Kidney epithelial cell (primary cell): ENCODE results near the gene PSD4. TPM values are rescaled to one million over a fixed set of nuclear protein-coding genes. Genes with fewer than 3 reads are reported as not detected.

Source experiments
- DNase-seq: peaks from one replicate; pipeline ENCODE4 v3.0.0-alpha.2; 2010; ENCODE audit warnings: low read depth
- H3K27me3 ChIP-seq: 2 replicates; pipeline ENCODE4 v1.6.0; 2011; ENCODE audit warnings: low read length; ENCODE audit not compliant: control insufficient read depth, insufficient read depth
- H3K36me3 ChIP-seq: 2 replicates; pipeline ENCODE4 v1.5.1; 2011; ENCODE audit warnings: low read length; ENCODE audit not compliant: control insufficient read depth, insufficient read depth
- H3K4me3 ChIP-seq: 2 replicates; pipeline ENCODE4 v1.5.1; 2011; ENCODE audit warnings: low read depth, mild to moderate bottlenecking, control low read depth, low read length
- total RNA-seq: library from RNA; depleted of rRNA; stranded (reverse); fragments of >200 nt; gene quantifications from 2 replicates; pipeline ENCODE4 v1.2.3, GENCODE V29; 2015
- TF ChIP-seq, protein P1 (sequence below): IDR thresholded peaks from 2 replicates; pipeline ENCODE4 v1.5.1; 2011; ENCODE audit warnings: mild to moderate bottlenecking, moderate library complexity, low read length, control low read depth, inconsistent platforms; ENCODE audit not compliant: insufficient read depth, poor library complexity, severe bottlenecking

PSD4 gene
- total RNA-seq, 1 donor from 2014 or later, result 13.9 TPM

DNA sequence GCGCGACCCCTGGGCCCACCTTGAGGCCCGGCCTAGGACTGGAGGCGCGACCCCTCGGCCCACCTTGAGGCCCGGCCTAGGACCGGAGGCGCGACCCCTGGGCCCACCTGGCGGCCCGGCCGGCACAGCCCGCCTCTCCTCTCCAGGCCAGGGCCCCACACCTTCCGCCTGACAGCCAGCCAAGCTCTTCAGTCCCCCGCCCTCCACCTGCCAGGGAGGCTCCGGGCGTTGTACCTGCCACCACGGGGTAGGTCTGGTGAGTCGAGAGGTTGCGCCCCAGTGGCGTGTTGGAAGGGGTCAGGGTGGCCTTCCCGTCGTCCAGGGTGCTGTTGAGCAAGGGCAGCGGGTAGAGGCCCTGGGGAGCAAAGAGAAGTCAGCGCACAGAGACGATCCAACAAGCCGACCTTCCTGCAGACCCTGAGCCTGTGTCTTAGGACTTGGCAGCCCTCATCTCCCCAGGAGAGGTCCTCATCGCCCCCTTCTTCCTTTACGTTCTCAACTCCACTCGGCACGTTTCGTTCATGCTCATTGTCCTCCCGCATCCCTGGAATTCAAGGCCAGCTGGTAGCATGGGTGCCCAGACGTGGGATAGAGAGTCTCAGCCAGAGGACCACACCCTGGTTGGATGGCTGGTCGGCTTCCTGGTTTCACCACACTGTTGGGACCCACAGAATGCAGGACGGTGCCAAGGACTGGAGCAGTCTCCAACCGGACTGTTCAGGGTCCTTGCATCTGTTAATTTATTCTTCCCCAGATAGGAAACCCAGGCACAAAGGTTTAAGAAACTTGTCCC, 62.8 kb downstream of the PSD4 start:
- Histone ChIP-seq H3K27me3 (no peaks in the 10 kb centered on the region), H3K36me3 (peaks cover 17% of the 10 kb centered on the region), H3K4me3 (no peak overlapping the region)
- TF ChIP-seq, protein P1, sequence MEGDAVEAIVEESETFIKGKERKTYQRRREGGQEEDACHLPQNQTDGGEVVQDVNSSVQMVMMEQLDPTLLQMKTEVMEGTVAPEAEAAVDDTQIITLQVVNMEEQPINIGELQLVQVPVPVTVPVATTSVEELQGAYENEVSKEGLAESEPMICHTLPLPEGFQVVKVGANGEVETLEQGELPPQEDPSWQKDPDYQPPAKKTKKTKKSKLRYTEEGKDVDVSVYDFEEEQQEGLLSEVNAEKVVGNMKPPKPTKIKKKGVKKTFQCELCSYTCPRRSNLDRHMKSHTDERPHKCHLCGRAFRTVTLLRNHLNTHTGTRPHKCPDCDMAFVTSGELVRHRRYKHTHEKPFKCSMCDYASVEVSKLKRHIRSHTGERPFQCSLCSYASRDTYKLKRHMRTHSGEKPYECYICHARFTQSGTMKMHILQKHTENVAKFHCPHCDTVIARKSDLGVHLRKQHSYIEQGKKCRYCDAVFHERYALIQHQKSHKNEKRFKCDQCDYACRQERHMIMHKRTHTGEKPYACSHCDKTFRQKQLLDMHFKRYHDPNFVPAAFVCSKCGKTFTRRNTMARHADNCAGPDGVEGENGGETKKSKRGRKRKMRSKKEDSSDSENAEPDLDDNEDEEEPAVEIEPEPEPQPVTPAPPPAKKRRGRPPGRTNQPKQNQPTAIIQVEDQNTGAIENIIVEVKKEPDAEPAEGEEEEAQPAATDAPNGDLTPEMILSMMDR, result no peak
- no peak for DNase-seq

DNA sequence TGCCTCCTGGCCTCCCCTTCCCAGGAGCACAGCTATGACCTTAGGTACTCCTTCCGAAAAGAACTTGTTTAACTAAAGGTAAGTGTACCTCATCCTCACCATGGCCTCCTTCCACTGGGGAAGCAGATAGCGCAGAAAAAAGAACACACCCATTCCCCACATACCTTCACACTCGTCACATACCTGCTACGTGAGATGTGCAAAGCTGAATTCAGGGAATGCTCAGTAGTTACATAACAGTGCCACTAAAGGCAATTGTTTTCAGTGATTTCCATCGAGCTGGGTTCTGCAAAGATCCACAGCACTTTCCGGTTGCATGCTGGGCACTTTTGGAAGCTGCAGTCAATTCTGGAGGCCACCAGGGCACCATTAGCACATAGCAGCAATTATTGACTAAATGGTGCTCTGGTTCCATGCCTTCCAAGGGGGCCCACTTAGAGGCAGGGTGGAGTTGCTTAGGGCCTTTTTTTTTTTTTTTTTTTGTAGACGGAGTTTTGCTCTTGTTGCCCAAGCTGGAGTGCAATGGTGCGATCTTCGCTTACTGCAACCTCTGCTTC, 63.9 kb downstream of the PSD4 start:
- H3K27me3 ChIP-seq, result no peaks in the 10 kb centered on the region
- TF ChIP-seq, protein P1, result no peak
- H3K36me3 ChIP-seq, result peaks cover 23% of the 10 kb centered on the region
- H3K4me3 ChIP-seq, result no peak overlapping the region
- no peak for DNase-seq

DNA sequence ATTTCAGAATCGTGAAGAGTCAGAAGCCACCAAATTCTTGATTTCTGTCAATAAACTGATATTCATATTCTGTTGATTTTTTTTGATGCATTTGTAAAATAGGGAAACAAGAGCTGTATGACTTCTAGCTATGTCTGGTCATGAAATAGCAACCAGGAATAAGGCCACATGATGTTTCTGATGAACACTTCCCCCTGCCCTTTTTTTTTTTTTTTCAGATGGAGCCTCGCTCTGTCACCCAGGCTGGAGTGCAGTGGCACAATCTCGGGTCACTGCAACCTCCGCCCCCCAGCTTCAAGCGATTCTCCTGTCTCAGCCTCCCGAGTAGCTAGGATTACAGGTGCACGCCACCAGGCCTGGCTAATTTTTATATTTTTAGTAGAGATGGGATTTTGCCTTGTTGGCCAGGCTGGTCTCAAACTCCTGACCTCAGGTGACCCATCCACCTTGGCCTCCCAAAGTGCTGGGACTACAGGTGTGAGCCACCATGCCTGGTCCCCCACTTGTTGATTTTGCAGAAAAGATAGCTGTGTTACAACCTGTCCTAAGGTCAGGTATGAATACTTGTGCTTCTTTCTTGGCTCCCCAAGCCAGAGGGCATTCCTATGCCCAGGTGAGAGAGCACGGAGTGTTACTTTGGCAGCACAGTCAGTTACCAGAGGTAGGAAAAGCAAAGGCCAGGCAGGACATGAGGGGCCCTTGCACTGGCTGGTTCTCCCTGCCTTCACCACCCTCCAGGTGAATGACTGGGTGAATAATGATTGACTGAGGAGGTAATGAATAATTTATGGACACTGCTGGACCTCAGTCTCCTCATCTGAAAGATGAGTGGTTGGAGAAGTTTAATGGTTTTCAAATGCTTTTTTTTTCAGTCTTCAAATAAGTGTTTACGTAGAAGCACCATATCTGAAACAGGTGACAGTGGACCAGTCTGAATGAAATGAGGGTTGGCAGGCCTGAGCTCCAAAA, 65.4 kb downstream of the PSD4 start:
- DNase-seq, result no peak
- H3K36me3 ChIP-seq, result peaks cover 23% of the 10 kb centered on the region
- TF ChIP-seq, protein P1, result no peak
- no peak overlapping the region for H3K4me3 ChIP-seq
- no peaks in the 10 kb centered on the region for H3K27me3 ChIP-seq

DNA sequence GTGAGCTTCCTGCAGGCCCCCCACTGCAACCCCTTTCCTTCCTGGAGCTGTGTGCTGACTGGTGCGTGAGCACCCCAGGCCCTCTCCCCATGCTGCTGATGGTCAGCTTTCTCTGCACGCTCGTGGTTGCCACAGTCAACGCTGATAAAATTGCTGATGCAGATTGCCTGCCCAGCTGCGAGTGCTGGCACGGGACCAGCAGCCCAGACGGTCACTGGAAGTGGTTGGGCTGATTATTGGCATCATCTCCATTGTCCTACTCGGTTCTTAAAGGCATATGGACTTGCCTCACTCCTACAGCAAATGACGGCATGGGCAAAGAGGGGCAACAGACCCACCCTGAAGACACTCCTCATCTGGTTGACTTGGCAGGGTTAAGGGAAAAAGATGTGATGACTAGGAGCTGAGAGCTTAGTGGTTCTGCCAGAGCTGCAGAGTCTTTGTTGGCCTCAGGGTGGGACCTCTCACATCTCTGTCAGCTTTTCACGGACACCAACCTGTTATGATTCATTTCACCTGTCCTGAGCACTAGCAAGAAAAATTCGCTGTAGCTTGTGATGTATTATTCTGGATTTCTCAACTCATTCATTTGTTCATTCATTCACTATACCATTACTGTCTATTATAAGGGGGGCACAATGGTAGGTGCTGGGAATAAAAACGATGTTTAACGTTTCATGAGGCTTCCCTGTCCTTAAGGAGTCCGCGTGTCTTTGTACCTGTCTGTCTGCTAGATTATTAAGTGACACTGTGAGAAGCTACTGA, 66.6 kb downstream of the PSD4 start:
- no peak for DNase-seq
- Histone ChIP-seq H3K36me3 (peaks cover 22% of the 10 kb centered on the region), H3K4me3 (no peak overlapping the region), H3K27me3 (no peaks in the 10 kb centered on the region)
- TF ChIP-seq, protein P1, result no peak
